AG09309 (cell line): ENCODE data around the gene DHX29.

Source experiments
- DNase-seq: peaks from one replicate; pipeline ENCODE4 v3.0.0-alpha.2; 2010; ENCODE audit warnings: low read depth
- H3K4me3 ChIP-seq: 2 replicates; pipeline ENCODE4 v1.5.1; 2011; ENCODE audit warnings: mild to moderate bottlenecking, low read depth, low read length, moderate library complexity; ENCODE audit not compliant: control insufficient read depth
- TF ChIP-seq, protein P1 (sequence below): IDR thresholded peaks from 2 replicates; pipeline ENCODE4 v1.5.1; 2011; ENCODE audit warnings: mild to moderate bottlenecking, low read depth, low read length, inconsistent platforms; ENCODE audit not compliant: insufficient read depth, control insufficient read depth; ENCODE audit errors: missing control alignments

Gene DHX29

DNA sequence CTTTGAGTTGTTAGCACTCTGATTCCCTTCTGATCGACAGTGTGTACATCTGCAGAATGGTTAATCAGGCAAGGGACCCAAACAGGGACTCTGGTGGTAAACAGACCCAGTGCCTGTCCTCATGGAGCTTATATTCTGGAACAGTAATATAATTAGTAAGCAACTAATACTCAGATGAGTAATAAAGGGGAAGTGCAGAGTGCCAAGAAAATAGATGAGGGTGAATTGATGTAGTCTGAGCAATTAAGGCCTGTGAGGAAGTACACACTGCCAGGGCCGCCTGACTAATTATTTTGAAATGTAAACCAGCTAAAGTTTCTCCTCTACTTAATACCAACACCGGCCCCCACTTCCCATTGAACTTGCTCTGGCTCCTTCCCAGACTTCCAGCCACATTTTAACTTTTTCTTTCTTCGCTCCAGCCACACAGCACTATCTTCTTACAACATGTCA is 4.2 kb downstream of the DHX29 start:
- DNase-seq, result peak; percentile 64

DNA sequence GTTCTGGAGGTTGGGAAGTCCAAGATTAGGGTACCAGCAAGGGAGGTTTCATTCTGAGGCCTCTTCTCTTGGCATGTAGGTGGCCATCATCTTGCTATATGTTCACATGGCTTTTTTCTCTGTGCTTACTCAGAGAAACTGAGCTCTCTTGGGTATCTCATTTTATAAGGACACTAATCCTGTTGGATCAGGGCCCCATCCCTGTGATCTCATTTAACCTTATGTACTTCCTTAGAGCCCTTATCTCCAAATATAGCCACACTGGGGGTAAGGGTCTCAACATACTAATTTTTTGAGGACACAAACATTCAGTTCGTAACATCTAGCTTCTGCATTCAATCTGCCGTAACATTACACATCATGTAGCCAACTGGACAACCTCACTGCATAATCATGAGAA is 6.6 kb downstream of the DHX29 start:
- TF ChIP-seq, protein P1, sequence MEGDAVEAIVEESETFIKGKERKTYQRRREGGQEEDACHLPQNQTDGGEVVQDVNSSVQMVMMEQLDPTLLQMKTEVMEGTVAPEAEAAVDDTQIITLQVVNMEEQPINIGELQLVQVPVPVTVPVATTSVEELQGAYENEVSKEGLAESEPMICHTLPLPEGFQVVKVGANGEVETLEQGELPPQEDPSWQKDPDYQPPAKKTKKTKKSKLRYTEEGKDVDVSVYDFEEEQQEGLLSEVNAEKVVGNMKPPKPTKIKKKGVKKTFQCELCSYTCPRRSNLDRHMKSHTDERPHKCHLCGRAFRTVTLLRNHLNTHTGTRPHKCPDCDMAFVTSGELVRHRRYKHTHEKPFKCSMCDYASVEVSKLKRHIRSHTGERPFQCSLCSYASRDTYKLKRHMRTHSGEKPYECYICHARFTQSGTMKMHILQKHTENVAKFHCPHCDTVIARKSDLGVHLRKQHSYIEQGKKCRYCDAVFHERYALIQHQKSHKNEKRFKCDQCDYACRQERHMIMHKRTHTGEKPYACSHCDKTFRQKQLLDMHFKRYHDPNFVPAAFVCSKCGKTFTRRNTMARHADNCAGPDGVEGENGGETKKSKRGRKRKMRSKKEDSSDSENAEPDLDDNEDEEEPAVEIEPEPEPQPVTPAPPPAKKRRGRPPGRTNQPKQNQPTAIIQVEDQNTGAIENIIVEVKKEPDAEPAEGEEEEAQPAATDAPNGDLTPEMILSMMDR, result no peak
- no peak for DNase-seq
- H3K4me3 ChIP-seq, result no peak overlapping the region

More for the DNA sequence above, 4.2 kb downstream of the DHX29 start:
- TF ChIP-seq, protein P1, result no peak
- no peak overlapping the region for H3K4me3 ChIP-seq

DNA sequence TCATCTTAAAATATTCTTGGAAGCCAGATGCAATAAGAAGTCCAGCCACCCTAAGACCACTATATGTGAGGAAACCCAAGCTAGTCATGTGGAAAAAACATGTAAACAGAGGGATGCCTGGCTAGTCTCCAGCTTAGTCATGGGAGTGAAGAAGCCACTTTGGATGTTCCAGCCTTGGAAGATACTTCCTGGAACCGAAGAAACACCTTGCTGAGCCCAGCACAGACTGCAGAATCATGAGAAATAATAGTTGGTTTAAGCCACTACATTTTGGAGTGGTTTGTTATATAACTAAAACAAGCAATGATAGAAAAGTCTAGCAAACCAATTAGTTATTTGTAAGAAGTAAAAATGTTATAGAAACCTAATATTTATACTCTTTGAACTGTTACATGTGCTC is 12.6 kb downstream of the DHX29 start:
- TF ChIP-seq, protein P1, result no peak
- DNase-seq, result no peak
- no peak overlapping the region for H3K4me3 ChIP-seq

DNA sequence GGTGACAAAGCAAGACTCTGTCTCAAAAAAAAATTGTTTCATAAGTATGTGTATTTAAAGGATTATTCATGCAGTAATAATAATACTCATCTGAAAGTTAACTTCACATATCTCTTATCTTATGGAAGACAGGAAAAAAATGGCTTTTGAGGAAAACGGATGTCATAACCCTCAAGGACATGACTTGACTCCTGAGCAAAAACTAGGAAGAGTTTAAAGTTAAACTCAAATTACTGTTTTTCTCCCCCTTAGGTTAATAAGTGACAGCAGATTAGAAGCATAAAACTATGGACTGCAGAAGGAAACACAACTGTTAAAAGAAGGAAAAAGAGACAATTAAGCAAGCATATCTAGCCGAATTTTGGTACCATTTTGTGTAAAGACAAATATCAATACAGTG is 16.5 kb downstream of the DHX29 start:
- DNase-seq, result no peak
- no peak overlapping the region for H3K4me3 ChIP-seq
- TF ChIP-seq, protein P1, result no peak

DNA sequence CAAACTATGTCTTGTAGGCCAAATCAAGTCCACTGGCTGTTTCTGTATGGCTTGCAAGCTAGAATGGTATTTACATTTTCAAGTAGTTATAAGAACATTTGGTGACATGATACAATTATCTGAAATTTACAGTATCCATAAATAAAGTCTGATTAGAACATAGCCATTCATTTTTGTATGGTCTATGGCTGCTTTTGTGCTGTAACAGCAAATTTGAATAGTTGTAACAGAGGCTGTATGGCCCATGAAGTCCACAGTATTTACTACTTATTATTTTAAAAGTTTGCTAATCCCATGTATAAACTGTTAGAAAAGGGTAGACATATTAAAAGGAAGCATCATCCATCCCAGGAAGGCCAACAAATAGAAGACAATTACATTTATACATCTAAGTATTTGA is 17.7 kb downstream of the DHX29 start:
- no peak for DNase-seq
- no peak overlapping the region for H3K4me3 ChIP-seq
- TF ChIP-seq, protein P1, result no peak

DNA sequence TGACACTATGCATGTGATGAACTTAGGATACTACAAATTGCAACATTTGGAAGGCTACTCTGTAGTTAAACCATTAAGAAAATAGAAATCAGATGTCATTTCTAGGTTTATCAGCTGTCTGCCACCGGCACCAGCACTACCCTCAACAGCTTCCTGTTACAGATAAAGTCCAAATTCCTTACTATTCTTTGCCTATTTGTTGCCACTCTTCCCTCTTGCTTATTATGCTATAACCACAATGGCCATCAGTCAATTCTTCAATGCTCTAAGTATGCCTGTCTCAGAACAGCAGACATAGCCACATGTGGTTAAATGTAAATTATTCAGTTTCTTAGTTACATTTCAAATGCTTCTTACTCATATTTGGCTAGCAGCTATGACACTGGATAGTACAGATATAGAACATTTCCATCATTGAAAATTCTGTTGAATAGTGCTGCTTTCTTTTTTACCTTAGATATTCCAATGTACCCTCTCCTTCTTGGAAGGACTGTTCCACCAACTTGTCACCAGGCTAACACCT is 21.0 kb downstream of the DHX29 start:
- TF ChIP-seq, protein P1, result no peak
- H3K4me3 ChIP-seq, result no peak overlapping the region
- no peak for DNase-seq

DNA sequence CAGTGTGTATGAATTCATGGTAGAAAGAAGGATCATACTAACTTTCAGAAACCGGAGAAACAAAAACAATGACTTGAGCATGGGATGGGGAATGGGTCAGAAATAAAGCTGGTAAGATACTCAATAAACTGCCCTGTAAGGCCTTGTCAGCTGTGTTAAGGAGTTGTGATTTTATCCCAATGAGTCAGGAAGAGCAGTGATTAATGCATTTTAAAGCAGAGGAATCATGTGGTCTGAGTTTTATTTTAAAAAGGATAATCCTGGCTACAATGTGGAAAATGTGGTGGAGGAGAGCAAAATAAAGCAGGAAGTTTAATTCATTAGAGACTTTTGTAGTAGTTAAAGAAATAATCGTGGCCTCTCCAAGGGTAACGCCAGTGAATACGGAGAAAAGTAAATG is 28.7 kb downstream of the DHX29 start:
- no peak for DNase-seq
- H3K4me3 ChIP-seq, result no peak overlapping the region
- TF ChIP-seq, protein P1, result no peak
